AG04449 (cell line): ENCODE data around the gene POGK.
"Not testable (repeated sequence)": the region's sequence is repeated elsewhere in the genome, so short reads cannot be mapped to it uniquely, and the experiment has no call there.

ENCODE experiments used
- CTCF ChIA-PET: fragments of 350-600 bp; formaldehyde crosslinking; extraction: SDS; loops from one replicate; lab custom pipeline; 2021; ENCODE audit warnings: antibody characterized with exemption; lab: Yijun Ruan, JAX
- POLR2A ChIA-PET: fragments of 400-600, 350-600 bp; formaldehyde crosslinking; extraction: SDS; loops from one replicate; lab custom pipeline; 2020; ENCODE audit warnings: antibody characterized with exemption, inconsistent platforms; lab: Yijun Ruan, JAX
- DNase-seq: peaks from one replicate; pipeline ENCODE4 v3.0.0-alpha.2; 2010; ENCODE audit warnings: low read depth, low spot score
- H3K4me3 ChIP-seq: 2 replicates; pipeline ENCODE4 v1.5.1; 2011; ENCODE audit warnings: low read depth, mild to moderate bottlenecking, control low read depth, low read length
- TF ChIP-seq, protein P1 (sequence below): IDR thresholded peaks from one replicate; pipeline ENCODE4 v1.5.1; 2011; ENCODE audit warnings: mild to moderate bottlenecking, moderate library complexity, low read length, control low read depth, inconsistent platforms; ENCODE audit not compliant: insufficient read depth; ENCODE audit errors: missing control alignments

POGK gene

DNA sequence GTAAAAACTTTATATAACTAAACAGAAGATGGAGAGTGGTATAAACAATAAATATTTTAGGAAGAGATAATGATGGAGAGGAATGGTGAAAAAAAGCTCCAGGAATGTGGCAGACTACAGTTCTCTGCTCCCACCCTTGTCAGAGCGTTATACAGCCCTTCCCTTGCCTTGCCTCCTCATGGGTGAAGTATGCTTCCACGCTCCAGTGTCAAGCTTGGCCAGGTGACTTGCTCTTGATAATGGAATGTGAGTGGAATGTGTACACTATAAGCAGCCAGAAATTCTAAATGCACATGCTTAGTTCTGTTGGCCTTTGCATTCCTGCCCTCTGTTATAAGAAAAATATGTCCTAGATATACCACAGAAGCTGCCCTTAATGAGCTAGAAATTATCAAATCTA, 24.7 kb upstream of the POGK start:
- ChIA-PET CTCF (interaction anchor here (1.3 to 1.9 kb wide), 3 partner anchors 11 to 244 kb away, joined by 3 to 5 read pairs (median 4); partner anchors contain the start of gene POGK), POLR2A (interaction anchor here (1.3 kb wide), 1 partner anchor 25 kb away, joined by 4 read pairs; the partner anchor contains the start of gene POGK)
- TF ChIP-seq, protein P1, sequence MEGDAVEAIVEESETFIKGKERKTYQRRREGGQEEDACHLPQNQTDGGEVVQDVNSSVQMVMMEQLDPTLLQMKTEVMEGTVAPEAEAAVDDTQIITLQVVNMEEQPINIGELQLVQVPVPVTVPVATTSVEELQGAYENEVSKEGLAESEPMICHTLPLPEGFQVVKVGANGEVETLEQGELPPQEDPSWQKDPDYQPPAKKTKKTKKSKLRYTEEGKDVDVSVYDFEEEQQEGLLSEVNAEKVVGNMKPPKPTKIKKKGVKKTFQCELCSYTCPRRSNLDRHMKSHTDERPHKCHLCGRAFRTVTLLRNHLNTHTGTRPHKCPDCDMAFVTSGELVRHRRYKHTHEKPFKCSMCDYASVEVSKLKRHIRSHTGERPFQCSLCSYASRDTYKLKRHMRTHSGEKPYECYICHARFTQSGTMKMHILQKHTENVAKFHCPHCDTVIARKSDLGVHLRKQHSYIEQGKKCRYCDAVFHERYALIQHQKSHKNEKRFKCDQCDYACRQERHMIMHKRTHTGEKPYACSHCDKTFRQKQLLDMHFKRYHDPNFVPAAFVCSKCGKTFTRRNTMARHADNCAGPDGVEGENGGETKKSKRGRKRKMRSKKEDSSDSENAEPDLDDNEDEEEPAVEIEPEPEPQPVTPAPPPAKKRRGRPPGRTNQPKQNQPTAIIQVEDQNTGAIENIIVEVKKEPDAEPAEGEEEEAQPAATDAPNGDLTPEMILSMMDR = no peak
- H3K4me3 ChIP-seq = no peak overlapping the region
- DNase-seq = peak; percentile 41

DNA sequence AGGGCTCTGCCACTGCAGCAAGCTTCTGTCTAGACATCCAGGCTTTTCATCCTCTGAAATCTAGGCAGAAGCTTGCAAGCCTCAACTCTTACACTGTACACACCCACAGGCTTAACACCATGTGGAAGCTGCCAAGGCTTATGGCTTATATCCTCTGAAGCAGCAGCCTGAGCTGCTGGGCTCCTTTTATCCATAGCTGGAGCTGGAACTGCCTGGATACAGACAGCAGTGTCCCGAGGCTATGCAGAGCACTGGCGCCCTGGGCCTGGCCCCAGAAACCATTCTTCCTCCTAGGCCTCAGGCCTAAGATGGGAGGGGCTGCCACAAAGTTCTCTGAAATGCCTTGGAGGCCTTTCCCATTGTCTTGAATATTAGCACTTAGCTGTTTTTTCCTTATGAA, 19.3 kb upstream of the POGK start:
- TF ChIP-seq, protein P1 = no peak
- ChIA-PET POLR2A (no interaction called here), CTCF (no interaction called here)

DNA sequence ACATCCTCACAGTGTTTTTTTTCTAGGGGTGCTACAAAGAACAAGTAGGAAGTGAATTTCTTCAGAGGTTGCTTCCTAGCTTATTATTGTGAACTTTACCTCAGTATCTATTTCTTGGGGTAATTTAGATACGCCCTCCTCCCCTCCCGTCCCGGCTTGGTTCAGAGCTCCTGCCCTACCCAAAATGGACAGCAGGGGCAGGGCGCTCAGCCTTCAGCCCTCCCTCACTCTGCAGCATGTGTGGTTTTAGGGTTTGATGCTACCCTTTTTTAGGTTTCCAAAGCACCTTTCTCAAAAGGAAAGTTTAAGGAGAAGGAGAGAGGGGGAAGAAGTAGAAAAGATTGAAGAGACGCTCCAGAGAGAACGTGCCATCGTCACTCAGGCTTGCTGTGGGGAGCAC, 16.9 kb upstream of the POGK start:
- no peak for DNase-seq
- no peak overlapping the region for H3K4me3 ChIP-seq
- TF ChIP-seq, protein P1 = peak; percentile 13
- ChIA-PET POLR2A (no interaction called here), CTCF (interaction anchor here (1.5 kb wide), 1 partner anchor 13 kb away, joined by 3 read pairs; no protein-coding TSS in a partner anchor)

More for the DNA sequence above, 19.3 kb upstream of the POGK start:
- DNase-seq = no peak
- no peak overlapping the region for H3K4me3 ChIP-seq

DNA sequence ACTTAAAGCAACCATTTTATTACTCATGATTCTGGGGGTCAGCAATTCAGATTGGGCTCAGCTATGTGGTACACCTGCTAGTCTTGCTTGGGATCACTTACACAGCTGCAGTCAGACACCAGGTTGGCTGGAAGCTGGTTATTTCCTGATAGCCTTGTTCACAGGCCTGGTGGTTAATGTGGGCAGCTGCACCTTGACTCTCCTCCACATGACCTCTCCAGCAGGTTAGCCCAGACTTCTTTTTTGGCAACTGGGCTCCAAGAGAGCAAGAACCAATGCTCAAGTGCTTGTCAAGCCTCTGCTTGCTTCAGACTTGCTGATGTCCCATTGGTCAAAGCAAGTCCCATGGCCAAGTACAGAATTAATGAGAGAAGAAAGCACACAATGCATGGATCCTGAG, 11.8 kb upstream of the POGK start:
- CTCF ChIA-PET = no interaction called here
- H3K4me3 ChIP-seq = no peak overlapping the region
- TF ChIP-seq, protein P1 = no peak
- no peak for DNase-seq
- POLR2A ChIA-PET = no interaction called here

DNA sequence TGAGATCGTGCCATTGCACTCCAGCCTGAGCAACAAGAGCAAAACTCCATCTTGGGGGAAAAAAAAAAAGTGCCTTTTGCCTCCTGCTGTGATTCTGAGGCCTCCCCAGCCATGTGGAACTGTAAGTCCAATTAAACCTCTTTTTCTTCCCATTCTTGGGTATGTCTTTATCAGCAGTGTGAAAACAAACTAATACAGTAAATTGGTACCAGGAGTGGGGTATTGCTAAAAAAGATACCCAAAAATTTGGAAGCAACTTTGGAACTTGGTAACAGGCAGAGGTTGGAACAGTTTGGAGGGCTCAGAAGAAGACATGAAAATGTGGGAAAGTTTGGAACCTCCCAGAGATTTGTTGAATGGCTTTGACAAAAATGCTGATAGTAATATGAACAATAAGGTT, 9.5 kb upstream of the POGK start:
- CTCF ChIA-PET, POLR2A ChIA-PET, DNase-seq, H3K4me3 ChIP-seq: not testable (repeated sequence)

DNA sequence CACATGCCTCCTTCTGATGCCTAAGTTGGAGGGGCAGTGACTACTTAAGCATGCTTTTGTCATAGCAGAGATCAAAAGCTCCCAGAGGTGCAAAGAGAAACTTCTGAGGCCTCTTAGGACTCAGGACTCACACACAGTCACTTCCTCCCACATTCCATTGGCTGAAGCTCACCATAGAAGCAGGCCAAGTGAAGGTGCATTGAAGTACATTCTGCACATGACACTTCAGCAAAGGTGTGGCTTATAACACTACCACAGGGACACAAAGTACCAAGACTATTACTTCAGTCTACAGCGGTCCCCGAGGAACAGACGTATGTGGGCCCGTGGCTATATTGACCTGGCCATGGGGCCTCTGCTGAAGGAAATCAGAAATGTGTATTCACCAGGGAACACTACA, 2.5 kb upstream of the POGK start:
- TF ChIP-seq, protein P1 = no peak
- ChIA-PET CTCF (interaction anchor here (1.0 kb wide), 1 partner anchor 39 kb away, joined by 3 read pairs; no protein-coding TSS in a partner anchor), POLR2A (no interaction called here)
- no peak overlapping the region for H3K4me3 ChIP-seq
- DNase-seq = no peak
